ENCODE results near the gene MTHFD2L. TPM values are rescaled to one million over a fixed set of nuclear protein-coding genes. Genes with fewer than 3 reads are reported as not detected.
A peak's percentile ranks its signal among the peaks of the same experiment; 100 is the strongest.

Gene MTHFD2L
- total RNA-seq, 1 experiment from 2014 or later: 24.1 TPM

DNA sequence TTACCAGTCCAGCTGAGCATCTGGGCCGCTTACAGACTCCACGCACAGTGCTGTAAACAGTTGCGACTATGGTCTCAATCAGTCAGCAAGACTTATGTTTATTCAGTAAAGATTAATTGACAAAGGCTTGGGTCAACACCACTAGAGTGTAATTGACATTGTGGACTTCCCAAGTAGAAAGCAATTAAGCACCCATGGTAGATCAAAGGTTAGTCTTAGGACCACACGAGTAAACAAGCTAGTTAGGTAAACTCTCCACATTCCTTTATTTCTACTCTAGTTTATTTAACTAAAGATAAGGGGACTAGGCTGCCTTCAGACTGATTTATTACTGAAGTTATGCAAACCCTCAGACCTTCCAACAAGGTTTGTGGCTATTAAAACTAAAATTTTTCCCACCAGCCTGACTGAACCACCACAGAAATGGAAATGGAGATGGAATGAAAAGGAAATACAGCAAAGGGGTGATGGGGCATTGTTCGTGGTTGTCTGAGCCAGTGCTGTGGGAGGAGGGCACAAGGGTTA, 44.2 kb downstream of the MTHFD2L start:
- BruUV-seq (replicated peaks): no TSS peak
- Mint-ChIP-seq H3K36me3 (ENCODE audit: insufficient read depth, unreplicated experiment) (peaks cover 9% of the 10 kb centered on the region), H3K4me3 (ENCODE audit: low read depth, unreplicated experiment) (no peak overlapping the region), H3K4me1 (ENCODE audit: low read depth, unreplicated experiment) (peaks cover 20% of the 10 kb centered on the region), H3K9me3 (ENCODE audit: low read depth, unreplicated experiment) (no peaks in the 10 kb centered on the region), H3K27ac (ENCODE audit: unreplicated experiment) (no peak overlapping the region), H3K27me3 (ENCODE audit: unreplicated experiment) (no peaks in the 10 kb centered on the region)
- DNase-seq: no peak
- CTCF ChIA-PET: interaction anchor here (0.7 kb wide), 1 partner anchor 51 kb away, joined by 4 read pairs; no protein-coding TSS in a partner anchor
- TF ChIP-seq, protein P1, sequence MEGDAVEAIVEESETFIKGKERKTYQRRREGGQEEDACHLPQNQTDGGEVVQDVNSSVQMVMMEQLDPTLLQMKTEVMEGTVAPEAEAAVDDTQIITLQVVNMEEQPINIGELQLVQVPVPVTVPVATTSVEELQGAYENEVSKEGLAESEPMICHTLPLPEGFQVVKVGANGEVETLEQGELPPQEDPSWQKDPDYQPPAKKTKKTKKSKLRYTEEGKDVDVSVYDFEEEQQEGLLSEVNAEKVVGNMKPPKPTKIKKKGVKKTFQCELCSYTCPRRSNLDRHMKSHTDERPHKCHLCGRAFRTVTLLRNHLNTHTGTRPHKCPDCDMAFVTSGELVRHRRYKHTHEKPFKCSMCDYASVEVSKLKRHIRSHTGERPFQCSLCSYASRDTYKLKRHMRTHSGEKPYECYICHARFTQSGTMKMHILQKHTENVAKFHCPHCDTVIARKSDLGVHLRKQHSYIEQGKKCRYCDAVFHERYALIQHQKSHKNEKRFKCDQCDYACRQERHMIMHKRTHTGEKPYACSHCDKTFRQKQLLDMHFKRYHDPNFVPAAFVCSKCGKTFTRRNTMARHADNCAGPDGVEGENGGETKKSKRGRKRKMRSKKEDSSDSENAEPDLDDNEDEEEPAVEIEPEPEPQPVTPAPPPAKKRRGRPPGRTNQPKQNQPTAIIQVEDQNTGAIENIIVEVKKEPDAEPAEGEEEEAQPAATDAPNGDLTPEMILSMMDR (IDR thresholded peaks at IDR 0.05; ENCODE audit: unreplicated experiment): no peak
- intact Hi-C loops (cut with micrococcal nuclease; ENCODE audit: unreplicated experiment): no loop called here

DNA sequence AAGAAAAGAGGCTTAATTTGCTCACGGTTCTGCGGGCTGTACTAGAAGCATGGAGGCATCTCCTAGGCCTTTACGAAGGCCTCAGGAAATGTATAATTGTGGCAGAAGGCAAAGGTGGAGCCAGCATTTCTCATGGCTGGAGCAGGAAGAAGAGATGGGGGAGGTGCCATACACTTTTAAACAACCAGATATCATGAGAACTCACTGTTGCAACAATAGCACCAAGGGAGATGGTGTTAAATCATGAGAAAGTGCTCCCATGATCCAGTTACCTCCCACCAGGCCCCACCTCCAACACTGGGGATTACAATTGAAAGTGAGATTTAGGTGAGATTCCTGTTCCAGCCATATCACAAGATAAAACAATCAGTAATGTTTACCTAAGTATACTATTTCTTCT, 45.5 kb downstream of the MTHFD2L start:
- Mint-ChIP-seq H3K4me1 (ENCODE audit: low read depth, unreplicated experiment) (peaks cover 20% of the 10 kb centered on the region), H3K27ac (ENCODE audit: unreplicated experiment) (no peak overlapping the region), H3K27me3 (ENCODE audit: unreplicated experiment) (no peaks in the 10 kb centered on the region), H3K9me3 (ENCODE audit: low read depth, unreplicated experiment) (no peaks in the 10 kb centered on the region), H3K4me3 (ENCODE audit: low read depth, unreplicated experiment) (no peak overlapping the region), H3K36me3 (ENCODE audit: insufficient read depth, unreplicated experiment) (peaks cover 9% of the 10 kb centered on the region)
- no peak for DNase-seq
- CTCF ChIA-PET: interaction anchor here (0.7 kb wide), 1 partner anchor 734 kb away, joined by 4 read pairs; no protein-coding TSS in a partner anchor
- TF ChIP-seq, protein P1 (IDR thresholded peaks at IDR 0.05; ENCODE audit: unreplicated experiment): no peak
- intact Hi-C loops (cut with micrococcal nuclease; ENCODE audit: unreplicated experiment): no loop called here
- BruUV-seq (replicated peaks): no TSS peak

DNA sequence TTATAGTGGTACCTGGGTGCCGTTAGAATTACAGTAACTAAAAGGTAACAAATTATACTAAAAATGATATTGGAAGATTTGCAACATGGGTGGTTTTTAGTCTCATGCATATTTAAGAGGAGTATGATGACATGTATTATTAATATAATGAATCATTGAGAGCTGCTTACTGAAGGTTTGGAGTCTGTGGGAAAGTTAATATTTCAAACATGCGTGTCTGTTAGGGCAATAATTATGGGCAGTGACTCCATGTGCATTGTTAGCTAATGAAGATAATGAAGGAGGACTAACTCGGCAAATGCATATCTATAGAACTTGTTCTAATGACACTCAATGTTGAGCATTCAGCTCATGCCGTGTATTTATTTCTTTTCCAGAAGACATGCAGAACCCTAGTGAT, 47.1 kb downstream of the MTHFD2L start:
- H3K27ac Mint-ChIP-seq (ENCODE audit: unreplicated experiment): no peak overlapping the region
- no peaks in the 10 kb centered on the region for H3K27me3 Mint-ChIP-seq (ENCODE audit: unreplicated experiment)
- CTCF ChIA-PET: no interaction called here
- no peak for DNase-seq
- no TSS peak for BruUV-seq (replicated peaks)
- TF ChIP-seq, protein P1 (IDR thresholded peaks at IDR 0.05; ENCODE audit: unreplicated experiment): no peak
- no peak overlapping the region for H3K4me3 Mint-ChIP-seq (ENCODE audit: low read depth, unreplicated experiment)
- H3K4me1 Mint-ChIP-seq (ENCODE audit: low read depth, unreplicated experiment): peaks cover 20% of the 10 kb centered on the region
- intact Hi-C loops (cut with micrococcal nuclease; ENCODE audit: unreplicated experiment): no loop called here
- no peaks in the 10 kb centered on the region for H3K9me3 Mint-ChIP-seq (ENCODE audit: low read depth, unreplicated experiment)
- H3K36me3 Mint-ChIP-seq (ENCODE audit: insufficient read depth, unreplicated experiment): peaks cover 9% of the 10 kb centered on the region

DNA sequence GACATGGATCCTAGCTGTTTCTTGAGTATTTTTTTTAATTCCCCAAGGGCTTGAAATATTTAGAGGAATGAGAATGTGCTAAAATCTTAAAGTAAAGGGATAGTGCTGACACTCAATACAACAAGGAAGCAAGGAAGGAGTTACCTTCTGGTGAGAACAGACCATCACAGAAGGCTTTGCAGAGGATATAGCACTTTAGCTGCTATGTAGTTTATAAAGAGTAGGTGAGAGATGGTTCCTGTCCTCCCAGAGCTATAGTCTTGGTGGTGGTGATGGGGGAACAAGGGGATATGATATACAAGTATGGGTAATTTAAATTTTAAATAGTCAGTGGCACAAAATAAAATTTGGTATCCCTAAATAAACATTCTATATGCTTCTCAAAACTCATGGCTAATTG, 47.6 kb downstream of the MTHFD2L start:
- Mint-ChIP-seq H3K27ac (ENCODE audit: unreplicated experiment) (peak overlapping the region; percentile 67), H3K27me3 (ENCODE audit: unreplicated experiment) (no peaks in the 10 kb centered on the region), H3K4me1 (ENCODE audit: low read depth, unreplicated experiment) (peaks cover 20% of the 10 kb centered on the region), H3K36me3 (ENCODE audit: insufficient read depth, unreplicated experiment) (peaks cover 9% of the 10 kb centered on the region), H3K4me3 (ENCODE audit: low read depth, unreplicated experiment) (no peak overlapping the region), H3K9me3 (ENCODE audit: low read depth, unreplicated experiment) (no peaks in the 10 kb centered on the region)
- intact Hi-C loops (cut with micrococcal nuclease; ENCODE audit: unreplicated experiment): no loop called here
- TF ChIP-seq, protein P1 (IDR thresholded peaks at IDR 0.05; ENCODE audit: unreplicated experiment): no peak
- CTCF ChIA-PET: interaction anchor here (0.6 kb wide), 1 partner anchor 10 kb away, joined by 3 read pairs; no protein-coding TSS in a partner anchor
- BruUV-seq (replicated peaks): no TSS peak
- no peak for DNase-seq

Data from Calu3 (cell line).